H9 (cell line): Measurements from ENCODE around the gene ARID1A. TPM values are rescaled to one million over a fixed set of nuclear protein-coding genes. Genes with fewer than 3 reads are reported as not detected.

Experiments
- DNase-seq: peaks from one replicate; pipeline ENCODE4 v3.0.0-alpha.2; 2017
- H2AFZ ChIP-seq: one replicate; pipeline ENCODE4 v1.6.1; 2013; ENCODE audit warnings: mild to moderate bottlenecking, low read length, control low read depth, moderate library complexity
- H2AK5ac ChIP-seq: 2 replicates; pipeline ENCODE4 v1.6.1; 2013; ENCODE audit warnings: low read length, control low read depth, mixed read lengths; ENCODE audit not compliant: insufficient read length
- H2BK120ac ChIP-seq: one replicate; pipeline ENCODE4 v1.6.1; 2013; ENCODE audit warnings: low read depth, mild to moderate bottlenecking, low read length, control low read depth, inconsistent platforms; ENCODE audit not compliant: poor library complexity, severe bottlenecking
- H2BK12ac ChIP-seq: 2 replicates; pipeline ENCODE4 v1.6.1; 2013; ENCODE audit warnings: low read length, control low read depth, mixed read lengths, low read depth; ENCODE audit not compliant: insufficient read length
- H2BK15ac ChIP-seq: 2 replicates; pipeline ENCODE4 v1.6.1; 2013; ENCODE audit warnings: low read depth, low read length, control low read depth
- H2BK20ac ChIP-seq: one replicate; pipeline ENCODE4 v1.6.1; 2013; ENCODE audit warnings: low read depth, mild to moderate bottlenecking, low read length, control low read depth, inconsistent platforms; ENCODE audit not compliant: poor library complexity, severe bottlenecking
- H2BK5ac ChIP-seq: 2 replicates; pipeline ENCODE4 v1.6.1; 2013; ENCODE audit warnings: low read length, control low read depth, mixed read lengths; ENCODE audit not compliant: insufficient read length
- H3K14ac ChIP-seq: 2 replicates; pipeline ENCODE4 v1.6.1; 2013; ENCODE audit warnings: low read length, control low read depth; ENCODE audit not compliant: insufficient read depth
- H3K18ac ChIP-seq: 2 replicates; pipeline ENCODE4 v1.6.1; 2013; ENCODE audit warnings: low read depth, mild to moderate bottlenecking, mixed read lengths, low read length, control low read depth; ENCODE audit not compliant: insufficient read length
- H3K23ac ChIP-seq: 2 replicates; pipeline ENCODE4 v1.6.1; 2013; ENCODE audit warnings: low read length, control low read depth, mixed read lengths, low read depth; ENCODE audit not compliant: insufficient read length
- H3K23me2 ChIP-seq: 2 replicates; pipeline ENCODE4 v1.6.1; 2013; ENCODE audit warnings: low read depth, mild to moderate bottlenecking, mixed read lengths, low read length, control low read depth; ENCODE audit not compliant: insufficient read length, poor library complexity, severe bottlenecking
- H3K27ac ChIP-seq: 2 replicates; pipeline ENCODE4 v1.5.1; 2013; ENCODE audit warnings: low read length, control low read depth, mixed read lengths, low read depth; ENCODE audit not compliant: insufficient read length
- H3K27me3 ChIP-seq: 2 replicates; pipeline ENCODE4 v1.6.1; 2013; ENCODE audit warnings: low read length, control low read depth, inconsistent platforms; ENCODE audit not compliant: insufficient read depth
- H3K4ac ChIP-seq: 2 replicates; pipeline ENCODE4 v1.6.1; 2013; ENCODE audit warnings: low read depth, mild to moderate bottlenecking, control low read depth, inconsistent platforms, low read length, moderate library complexity
- H3K4me1 ChIP-seq: 2 replicates; pipeline ENCODE4 v1.6.1; 2013; ENCODE audit warnings: low read length, control low read depth, inconsistent platforms; ENCODE audit not compliant: insufficient read depth
- H3K4me2 ChIP-seq: 2 replicates; pipeline ENCODE4 v1.6.1; 2013; ENCODE audit warnings: low read length, control low read depth, mixed read lengths; ENCODE audit not compliant: insufficient read length, insufficient read depth
- H3K56ac ChIP-seq: 2 replicates; pipeline ENCODE4 v1.6.1; 2013; ENCODE audit warnings: low read depth, mild to moderate bottlenecking, mixed read lengths, low read length, control low read depth; ENCODE audit not compliant: insufficient read length
- H3K79me1 ChIP-seq: 2 replicates; pipeline ENCODE4 v1.6.1; 2013; ENCODE audit warnings: low read depth, mild to moderate bottlenecking, moderate library complexity, low read length, control low read depth, inconsistent platforms; ENCODE audit not compliant: insufficient read depth, poor library complexity, severe bottlenecking
- H3K79me2 ChIP-seq: 2 replicates; pipeline ENCODE4 v1.6.1; 2013; ENCODE audit warnings: low read length, control low read depth, inconsistent platforms; ENCODE audit not compliant: insufficient read depth
- H3K9ac ChIP-seq: 2 replicates; pipeline ENCODE4 v1.6.1; 2013; ENCODE audit warnings: low read length, control low read depth, mixed read lengths; ENCODE audit not compliant: insufficient read length; ENCODE audit errors: extremely low read depth
- H3K9me3 ChIP-seq: one replicate; pipeline ENCODE4 v1.6.1; 2013; ENCODE audit warnings: low read depth, low read length, inconsistent platforms; ENCODE audit not compliant: control insufficient read depth
- H3T11ph ChIP-seq: one replicate; pipeline ENCODE4 v1.6.1; 2013; ENCODE audit warnings: mild to moderate bottlenecking, low read length, control low read depth, inconsistent platforms
- H4K20me1 ChIP-seq: one replicate; pipeline ENCODE4 v1.6.1; 2013; ENCODE audit not compliant: control insufficient read depth, insufficient read length, insufficient read depth
- H4K5ac ChIP-seq: 2 replicates; pipeline ENCODE4 v1.6.1; 2013; ENCODE audit warnings: low read depth, mild to moderate bottlenecking, mixed read lengths, low read length, control low read depth; ENCODE audit not compliant: insufficient read length
- H4K8ac ChIP-seq: replicated peaks from 2 replicates; pipeline ENCODE4 v1.6.1; 2013; ENCODE audit warnings: low read length, control low read depth, mixed read lengths, low read depth; ENCODE audit not compliant: insufficient read length
- H4K91ac ChIP-seq: 2 replicates; pipeline ENCODE4 v1.6.1; 2013; ENCODE audit warnings: low read depth, mild to moderate bottlenecking, moderate library complexity, mixed read lengths, low read length, control low read depth; ENCODE audit not compliant: insufficient read length
- H3K27ac Mint-ChIP-seq, 3 experiments: 2 replicates in 2 of 3; 3 replicates in 1 of 3; pipeline ENCODE4 v1.8.0; 2020 to 2021; ENCODE audit warnings: mixed read lengths in 3 of 3, mild to moderate bottlenecking in 1 of 3, moderate library complexity in 1 of 3
- H3K27me3 Mint-ChIP-seq: 2 replicates; pipeline ENCODE4 v1.8.0; 2021; ENCODE audit warnings: low read depth, mild to moderate bottlenecking, moderate library complexity, mixed read lengths
- H3K36me3 Mint-ChIP-seq, 3 experiments: 2 replicates in 2 of 3; 3 replicates in 1 of 3; pipeline ENCODE4 v1.8.0; 2020 to 2021; ENCODE audit warnings: low read depth in 3 of 3, mixed read lengths in 3 of 3; ENCODE audit not compliant: insufficient read depth in 1 of 3
- H3K4me1 Mint-ChIP-seq, 2 experiments: 2 replicates each; pipeline ENCODE4 v1.8.0; 2020; ENCODE audit warnings: mixed read lengths in 2 of 2
- H3K4me3 Mint-ChIP-seq, 2 experiments: 2 replicates in 1 of 2; 3 replicates in 1 of 2; pipeline ENCODE4 v1.8.0; 2020 to 2021; ENCODE audit warnings: mild to moderate bottlenecking in 2 of 2, mixed read lengths in 2 of 2, moderate library complexity in 1 of 2
- H3K9me3 Mint-ChIP-seq, 2 experiments: 2 replicates in 1 of 2; 3 replicates in 1 of 2; pipeline ENCODE4 v1.8.0; 2020; ENCODE audit warnings: mild to moderate bottlenecking in 2 of 2, mixed read lengths in 2 of 2, moderate library complexity in 1 of 2
- WGBS: extraction: QIAGEN DNeasy Blood & Tissue Kit; methylation state at CpG from one replicate; pipeline ENCODE4 v1.1.7; 2013; ENCODE audit warnings: missing lambda C conversion rate, low lambda C conversion rate, mixed read lengths; ENCODE audit not compliant: insufficient read length; ENCODE audit errors: extremely low coverage; 5-methylcytosine and 5-hydroxymethylcytosine counted together
- total RNA-seq: library from RNA; stranded (reverse); gene quantifications from 2 replicates; pipeline ENCODE4 v1.2.1, GENCODE V29; 2021
- TF ChIP-seq, protein P1 (sequence below): fragments of 200-600 bp; sonication (generic); conservative IDR thresholded peaks from 3 replicates; pipeline ENCODE4 v1.8.0; 2021; ENCODE audit warnings: antibody characterized with exemption, mild to moderate bottlenecking

Gene ARID1A
- total RNA-seq, 1 experiment from 2014 or later = 147 TPM

GRCh38 chr1:26784886-26785285, 89.1 kb downstream of the ARID1A start:
- H3K4me1 Mint-ChIP-seq = peaks cover 52 to 59% of the 10 kb centered on the region in 2 experiments
- H4K5ac ChIP-seq = no peak overlapping the region
- no peak overlapping the region for H2AK5ac ChIP-seq
- no peak overlapping the region for H3K56ac ChIP-seq
- WGBS = no CpG with 5 or more reads among the region's 1 CpG
- no peak overlapping the region for H2BK12ac ChIP-seq
- no peak overlapping the region for H3K4me2 ChIP-seq
- H4K91ac ChIP-seq = no peak overlapping the region
- H3K36me3 Mint-ChIP-seq = peaks cover 4 to 30% (median 24%) of the 10 kb centered on the region in 3 experiments; a peak in 6 of 7 replicates
- H4K20me1 ChIP-seq = no peaks in the 10 kb centered on the region
- no peak overlapping the region for H4K8ac ChIP-seq
- peaks cover 10% of the 10 kb centered on the region for H3K23me2 ChIP-seq
- peaks cover 5% of the 10 kb centered on the region; the same call in 1 of the 2 replicates for H3K4me1 ChIP-seq
- no peaks in the 10 kb centered on the region for H3K9me3 ChIP-seq
- no peak overlapping the region for H3K18ac ChIP-seq
- H3T11ph ChIP-seq = no peak overlapping the region
- no peak overlapping the region for H2AFZ ChIP-seq
- no peak overlapping the region for H2BK5ac ChIP-seq
- no peaks in the 10 kb centered on the region; the same call in 1 of the 2 replicates for H3K27me3 Mint-ChIP-seq
- H3K9me3 Mint-ChIP-seq = no peaks in the 10 kb centered on the region
- no peak overlapping the region for H3K27ac Mint-ChIP-seq
- no peak overlapping the region for H2BK120ac ChIP-seq
- no peak overlapping the region for H3K14ac ChIP-seq
- H2BK20ac ChIP-seq = no peak overlapping the region
- no peak overlapping the region for H3K4me3 Mint-ChIP-seq
- H2BK15ac ChIP-seq = no peak overlapping the region
- H3K27me3 ChIP-seq = no peaks in the 10 kb centered on the region
- H3K9ac ChIP-seq = no peak overlapping the region
- H3K23ac ChIP-seq = no peak overlapping the region
- DNase-seq = no peak
- no peaks in the 10 kb centered on the region for H3K79me1 ChIP-seq
- no peak overlapping the region for H3K4ac ChIP-seq
- TF ChIP-seq, protein P1, sequence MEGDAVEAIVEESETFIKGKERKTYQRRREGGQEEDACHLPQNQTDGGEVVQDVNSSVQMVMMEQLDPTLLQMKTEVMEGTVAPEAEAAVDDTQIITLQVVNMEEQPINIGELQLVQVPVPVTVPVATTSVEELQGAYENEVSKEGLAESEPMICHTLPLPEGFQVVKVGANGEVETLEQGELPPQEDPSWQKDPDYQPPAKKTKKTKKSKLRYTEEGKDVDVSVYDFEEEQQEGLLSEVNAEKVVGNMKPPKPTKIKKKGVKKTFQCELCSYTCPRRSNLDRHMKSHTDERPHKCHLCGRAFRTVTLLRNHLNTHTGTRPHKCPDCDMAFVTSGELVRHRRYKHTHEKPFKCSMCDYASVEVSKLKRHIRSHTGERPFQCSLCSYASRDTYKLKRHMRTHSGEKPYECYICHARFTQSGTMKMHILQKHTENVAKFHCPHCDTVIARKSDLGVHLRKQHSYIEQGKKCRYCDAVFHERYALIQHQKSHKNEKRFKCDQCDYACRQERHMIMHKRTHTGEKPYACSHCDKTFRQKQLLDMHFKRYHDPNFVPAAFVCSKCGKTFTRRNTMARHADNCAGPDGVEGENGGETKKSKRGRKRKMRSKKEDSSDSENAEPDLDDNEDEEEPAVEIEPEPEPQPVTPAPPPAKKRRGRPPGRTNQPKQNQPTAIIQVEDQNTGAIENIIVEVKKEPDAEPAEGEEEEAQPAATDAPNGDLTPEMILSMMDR = no peak
- no peak overlapping the region for H3K27ac ChIP-seq
- no peaks in the 10 kb centered on the region; the same call in 1 of the 2 replicates for H3K79me2 ChIP-seq
